Skin of body (tissue), 2 donors: ENCODE data around the gene SUSD4. TPM values are rescaled to one million over a fixed set of nuclear protein-coding genes. Genes with fewer than 3 reads are reported as not detected.
"Not testable (repeated sequence)": the region's sequence is repeated elsewhere in the genome, so short reads cannot be mapped to it uniquely, and the experiment has no call there.

Source experiments
- DNase-seq: peaks from one replicate; lab custom pipeline; 2025; lab: John Stamatoyannopoulos, UW
- total RNA-seq: library from RNA; depleted of rRNA; stranded (reverse); fragments of >200 nt; gene quantifications from one replicate; pipeline ENCODE4 v1.2.3, GENCODE V29; 2014

SUSD4 gene, protein sequence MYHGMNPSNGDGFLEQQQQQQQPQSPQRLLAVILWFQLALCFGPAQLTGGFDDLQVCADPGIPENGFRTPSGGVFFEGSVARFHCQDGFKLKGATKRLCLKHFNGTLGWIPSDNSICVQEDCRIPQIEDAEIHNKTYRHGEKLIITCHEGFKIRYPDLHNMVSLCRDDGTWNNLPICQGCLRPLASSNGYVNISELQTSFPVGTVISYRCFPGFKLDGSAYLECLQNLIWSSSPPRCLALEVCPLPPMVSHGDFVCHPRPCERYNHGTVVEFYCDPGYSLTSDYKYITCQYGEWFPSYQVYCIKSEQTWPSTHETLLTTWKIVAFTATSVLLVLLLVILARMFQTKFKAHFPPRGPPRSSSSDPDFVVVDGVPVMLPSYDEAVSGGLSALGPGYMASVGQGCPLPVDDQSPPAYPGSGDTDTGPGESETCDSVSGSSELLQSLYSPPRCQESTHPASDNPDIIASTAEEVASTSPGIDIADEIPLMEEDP
- total RNA-seq, result 12.9 TPM

DNA sequence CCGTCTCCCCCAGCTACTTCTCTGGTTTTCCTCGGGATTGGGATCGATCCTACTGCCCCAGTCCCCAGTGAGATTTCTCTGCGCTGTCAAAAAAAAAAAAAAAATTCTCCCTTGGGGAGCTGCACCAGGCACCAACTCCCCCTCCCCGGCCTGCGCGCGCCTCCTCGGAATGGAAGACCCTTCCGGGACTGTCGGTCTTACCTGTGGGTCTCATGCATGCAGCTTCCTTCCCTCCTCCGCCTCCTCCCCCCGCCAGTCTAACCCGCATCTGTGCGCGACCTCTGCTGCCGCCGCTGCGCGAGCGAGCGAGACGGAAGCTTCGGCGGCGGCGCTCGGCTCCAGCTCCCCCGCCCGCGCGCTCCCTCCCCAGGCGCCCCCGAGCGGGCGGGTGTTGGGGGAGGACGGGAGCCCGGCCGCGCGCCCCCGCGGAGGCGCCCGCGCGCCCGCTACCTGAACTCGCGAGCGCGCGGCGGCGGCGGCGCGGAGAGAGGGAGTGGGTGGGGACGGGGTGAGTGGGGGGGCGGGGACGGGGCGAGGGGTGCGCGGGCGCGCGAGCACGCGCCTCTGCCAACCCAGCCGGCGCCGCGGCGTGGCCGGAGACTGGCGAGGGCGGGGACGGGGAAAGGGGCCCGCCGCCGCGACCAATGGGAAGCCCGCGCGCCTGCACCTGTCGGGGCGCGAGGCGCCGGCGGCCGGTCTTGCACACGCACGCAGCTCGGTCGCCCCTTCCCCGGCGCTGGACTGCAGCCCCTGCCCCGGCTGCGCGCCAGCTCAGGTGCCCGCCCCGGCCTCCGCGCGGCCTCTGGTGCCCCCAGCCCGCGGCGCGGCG lies at the start of gene SUSD4:
Gene SUSD4 (minus strand): TSS at position 321 of the 829 bp plus-strand sequence. CDS start 751 bp downstream, outside the sequence.
- no peak for DNase-seq

DNA sequence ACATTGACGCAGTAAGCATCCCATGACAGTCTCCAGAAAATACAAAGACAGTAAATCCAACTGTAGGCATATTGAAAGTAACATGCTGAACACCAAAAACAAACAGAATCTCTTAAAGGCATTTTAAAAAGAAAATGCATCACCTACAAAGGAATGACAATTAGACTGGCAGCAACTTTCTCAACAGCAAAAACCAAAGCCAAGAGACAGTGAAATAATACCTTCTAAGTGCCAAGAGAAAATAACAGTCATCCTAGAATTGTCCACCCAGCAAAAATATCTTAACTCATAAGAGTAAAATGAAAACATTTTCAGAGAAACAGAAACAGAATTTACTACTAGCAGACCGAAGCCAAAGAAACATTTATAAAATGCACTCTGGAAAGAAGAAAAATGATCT lies 49.2 kb upstream of the SUSD4 start:
- no peak for DNase-seq

DNA sequence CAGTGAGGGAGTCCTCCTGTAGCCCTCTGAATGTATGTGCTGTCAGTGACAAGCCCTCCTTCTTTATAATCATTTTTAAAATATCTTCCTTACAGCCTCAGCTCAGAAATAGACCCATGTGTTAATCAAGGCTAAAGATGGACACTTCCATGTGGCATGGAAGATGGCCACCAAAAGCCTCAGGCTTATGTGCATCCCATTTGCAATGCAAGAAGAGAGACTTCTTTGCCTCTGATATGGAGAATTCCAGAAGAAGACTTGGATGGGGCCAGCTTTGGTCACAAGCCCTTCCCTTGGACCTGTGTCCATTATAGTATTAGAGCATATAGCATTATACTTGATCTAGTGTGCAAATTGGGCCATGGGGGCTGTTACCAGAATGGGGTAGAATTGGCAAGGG lies 47.7 kb upstream of the SUSD4 start:
- DNase-seq, result no peak

DNA sequence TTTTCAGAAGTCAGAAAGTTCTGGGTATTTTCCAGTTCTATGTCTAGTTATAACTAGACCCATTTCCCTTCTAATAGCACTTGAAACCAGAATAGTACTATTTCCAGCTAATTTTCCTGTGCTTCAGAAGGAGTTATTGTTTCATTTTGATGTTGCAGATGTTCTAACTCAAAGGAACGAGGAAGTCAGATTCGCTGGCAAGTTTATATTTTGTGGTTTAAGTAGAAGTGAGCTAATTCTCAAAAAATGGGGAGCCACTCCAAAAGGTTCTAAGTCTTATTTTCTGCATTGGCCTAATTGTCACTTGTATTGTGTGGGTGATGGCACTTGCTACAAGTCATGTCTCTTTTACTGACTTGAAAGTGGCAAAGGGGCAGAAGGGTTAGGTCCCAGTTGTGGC lies 47.3 kb upstream of the SUSD4 start:
- peak; percentile 15 for DNase-seq

DNA sequence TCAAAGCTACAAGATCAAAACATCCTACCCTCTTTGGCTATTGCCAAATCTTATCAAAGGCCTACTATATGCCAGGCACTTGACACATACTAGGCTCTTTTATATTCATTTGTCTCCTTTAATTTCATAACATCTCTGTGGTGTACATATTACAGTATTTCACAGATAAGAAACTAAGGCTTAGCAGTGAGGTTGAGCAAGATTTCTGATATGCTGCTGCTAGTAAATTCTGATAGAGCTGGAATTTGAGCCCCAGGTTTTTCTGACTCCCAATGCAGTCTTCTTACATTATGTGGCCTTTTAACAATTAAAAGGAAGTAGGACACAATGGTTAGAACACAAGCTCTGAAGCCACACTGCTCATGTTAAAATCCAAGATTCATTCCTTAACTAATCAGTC lies 46.1 kb upstream of the SUSD4 start:
- no peak for DNase-seq

DNA sequence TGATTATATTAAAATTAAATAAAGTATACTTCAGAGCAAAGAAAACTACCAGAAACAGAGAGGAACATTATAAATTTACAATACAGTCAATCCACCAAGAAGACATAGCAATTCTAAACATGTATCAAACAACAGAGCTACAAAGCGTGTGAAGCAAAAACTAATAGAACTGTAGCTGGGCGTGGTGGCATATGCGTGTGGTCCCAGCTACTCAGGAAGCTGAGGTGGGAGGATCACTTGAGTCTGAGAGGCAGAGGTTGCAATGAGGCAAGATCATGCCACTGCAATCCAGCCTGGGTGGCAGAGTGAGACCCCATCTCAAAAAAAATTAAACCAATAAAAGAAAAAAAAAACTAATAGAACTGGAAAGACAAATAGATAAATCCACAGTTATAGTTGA lies 41.5 kb upstream of the SUSD4 start:
- DNase-seq, result no peak

DNA sequence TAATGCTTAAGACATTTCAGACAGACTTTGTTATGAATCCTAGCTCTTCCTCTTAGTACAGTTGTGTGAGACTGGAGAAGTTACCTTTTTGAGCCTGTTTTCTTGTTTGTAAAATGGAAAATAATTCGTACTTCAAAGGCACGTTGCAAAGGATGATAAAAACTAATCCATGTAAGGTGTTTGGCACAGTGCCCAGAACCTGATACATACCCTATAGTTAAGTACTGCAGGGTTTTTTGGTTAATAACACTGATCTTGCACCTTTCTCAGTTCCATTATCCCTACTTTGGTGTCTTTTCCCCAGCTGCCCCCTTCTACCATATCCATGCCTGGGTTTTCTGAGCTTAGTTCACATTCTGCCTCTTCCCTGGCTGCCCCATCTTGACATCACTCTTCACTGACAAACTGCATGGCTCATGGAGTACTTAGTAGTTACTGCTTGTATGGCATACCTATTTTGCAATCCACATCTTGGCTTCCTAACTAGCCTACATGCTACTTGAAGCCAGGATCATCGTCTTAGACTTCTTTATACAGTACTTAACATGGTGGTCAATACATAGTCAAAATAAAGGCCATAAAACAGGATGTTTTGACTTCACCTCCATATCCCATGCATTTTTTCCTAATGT lies 39.3 kb upstream of the SUSD4 start:
- no peak for DNase-seq

DNA sequence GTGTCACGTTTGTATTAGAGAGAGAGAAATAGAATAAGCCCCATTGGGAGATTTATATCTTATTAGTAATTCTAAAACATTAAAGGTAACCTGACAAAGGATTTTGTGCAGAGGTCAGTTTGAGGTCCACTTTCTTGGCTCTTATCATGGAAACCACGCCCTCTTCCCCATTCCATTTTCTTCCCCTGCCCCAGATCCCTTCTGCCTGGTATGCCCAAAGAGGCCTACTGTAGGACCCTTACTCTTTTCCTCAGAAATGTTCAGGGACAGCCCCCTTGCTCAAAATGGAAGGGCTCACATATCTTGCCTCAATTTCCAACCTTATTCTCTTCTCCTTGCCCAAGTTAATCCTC lies 38.8 kb upstream of the SUSD4 start:
- no peak for DNase-seq

DNA sequence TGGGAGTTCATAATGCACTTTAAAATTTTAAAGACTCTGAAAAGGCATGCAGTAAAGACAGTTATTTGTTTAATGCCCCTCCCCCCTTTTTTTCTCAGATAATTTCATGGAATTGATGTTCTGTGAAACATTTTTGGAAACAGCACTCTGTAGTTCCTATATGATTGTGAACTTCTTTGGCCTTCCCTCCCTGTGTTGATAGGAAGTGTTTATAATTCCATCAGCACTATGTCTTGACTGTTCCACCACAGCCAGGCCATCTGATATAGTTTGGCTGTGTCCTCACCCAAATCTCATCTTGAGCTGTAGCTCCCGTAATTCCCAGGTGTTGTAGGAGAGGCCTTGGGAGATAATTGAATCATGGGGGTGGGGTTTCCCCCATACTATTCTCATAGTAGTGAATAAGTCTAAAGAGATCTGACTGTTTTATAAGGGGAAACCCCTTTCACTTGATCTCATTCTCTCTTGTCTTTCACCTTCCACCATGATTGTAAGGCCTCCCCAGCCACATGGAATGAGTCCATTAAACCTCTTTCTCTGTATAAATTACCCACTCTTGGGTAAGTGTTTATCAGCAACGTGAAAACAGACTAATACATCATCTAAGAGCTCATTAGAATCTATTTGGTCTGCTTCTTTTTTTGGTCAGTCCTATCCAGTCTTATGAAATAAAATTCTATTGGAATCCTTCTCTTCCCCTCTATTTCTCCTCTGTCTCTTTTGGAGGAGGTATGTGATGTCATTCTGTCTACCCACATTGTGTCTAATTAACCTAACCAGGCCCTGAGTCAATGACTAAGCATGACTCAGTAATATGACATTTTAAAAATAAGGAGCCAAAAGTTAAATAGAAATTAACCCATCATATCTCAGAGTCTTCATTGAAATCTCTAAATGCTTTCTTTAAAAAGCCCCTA lies 38.2 kb upstream of the SUSD4 start:
- no peak for DNase-seq

DNA sequence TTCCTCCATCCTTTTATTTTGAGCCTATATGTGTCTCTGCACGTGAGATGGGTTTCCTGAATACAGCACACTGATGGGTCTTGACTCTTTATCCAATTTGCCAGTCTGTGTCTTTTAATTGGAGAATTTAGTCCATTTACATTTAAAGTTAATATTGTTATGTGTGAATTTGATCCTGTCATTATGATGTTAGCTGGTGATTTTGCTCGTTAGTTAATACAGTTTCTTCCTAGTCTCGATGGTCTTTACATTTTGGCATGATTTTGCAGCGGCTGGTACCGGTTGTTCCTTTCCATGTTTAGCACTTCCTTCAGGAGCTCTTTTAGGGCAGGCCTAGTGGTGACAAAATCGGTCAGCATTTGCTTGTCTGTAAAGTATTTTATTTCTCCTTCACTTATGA lies 35.4 kb upstream of the SUSD4 start:
- not testable (repeated sequence) for DNase-seq

DNA sequence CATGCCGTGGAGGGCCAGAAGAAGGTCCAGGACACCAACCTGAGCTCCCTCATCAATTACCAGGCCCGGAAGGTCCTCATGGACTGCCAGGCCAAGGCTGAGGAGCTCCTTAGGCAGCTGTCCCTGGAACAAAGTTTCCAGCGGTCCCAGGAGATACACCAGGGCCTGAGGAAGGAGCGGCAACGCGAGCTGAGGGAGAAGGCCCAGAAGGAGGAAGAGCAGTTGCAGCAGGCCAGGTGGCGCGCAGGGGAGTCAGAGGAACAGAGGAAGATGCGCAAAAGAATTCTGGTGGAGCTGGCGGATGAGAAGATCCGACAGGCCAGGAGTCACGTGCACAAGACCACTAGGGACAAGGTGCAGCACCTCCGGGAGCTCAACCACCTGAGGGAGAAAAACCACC lies 30.7 kb upstream of the SUSD4 start:
- DNase-seq, result no peak

DNA sequence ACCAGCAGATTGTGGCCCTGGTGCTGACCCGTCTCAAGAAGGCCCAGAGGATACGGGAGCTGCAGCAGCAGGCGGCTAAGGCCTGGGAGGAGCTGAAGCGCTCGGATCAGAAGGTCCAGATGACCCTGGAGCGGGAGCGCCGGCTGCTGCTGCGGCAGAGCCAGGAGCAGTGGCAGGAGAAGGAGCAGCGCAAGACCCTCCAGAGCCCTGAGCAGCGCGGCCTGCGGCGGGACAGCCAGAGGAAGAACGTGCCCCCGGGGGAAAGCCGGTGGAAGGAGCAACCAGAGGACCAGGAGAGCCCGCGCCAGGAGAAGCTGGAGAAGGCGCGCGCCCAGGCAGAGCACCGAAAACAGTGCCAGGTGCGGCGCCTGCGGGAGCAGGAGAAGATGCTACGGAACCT lies 30.3 kb upstream of the SUSD4 start:
- no peak for DNase-seq

DNA sequence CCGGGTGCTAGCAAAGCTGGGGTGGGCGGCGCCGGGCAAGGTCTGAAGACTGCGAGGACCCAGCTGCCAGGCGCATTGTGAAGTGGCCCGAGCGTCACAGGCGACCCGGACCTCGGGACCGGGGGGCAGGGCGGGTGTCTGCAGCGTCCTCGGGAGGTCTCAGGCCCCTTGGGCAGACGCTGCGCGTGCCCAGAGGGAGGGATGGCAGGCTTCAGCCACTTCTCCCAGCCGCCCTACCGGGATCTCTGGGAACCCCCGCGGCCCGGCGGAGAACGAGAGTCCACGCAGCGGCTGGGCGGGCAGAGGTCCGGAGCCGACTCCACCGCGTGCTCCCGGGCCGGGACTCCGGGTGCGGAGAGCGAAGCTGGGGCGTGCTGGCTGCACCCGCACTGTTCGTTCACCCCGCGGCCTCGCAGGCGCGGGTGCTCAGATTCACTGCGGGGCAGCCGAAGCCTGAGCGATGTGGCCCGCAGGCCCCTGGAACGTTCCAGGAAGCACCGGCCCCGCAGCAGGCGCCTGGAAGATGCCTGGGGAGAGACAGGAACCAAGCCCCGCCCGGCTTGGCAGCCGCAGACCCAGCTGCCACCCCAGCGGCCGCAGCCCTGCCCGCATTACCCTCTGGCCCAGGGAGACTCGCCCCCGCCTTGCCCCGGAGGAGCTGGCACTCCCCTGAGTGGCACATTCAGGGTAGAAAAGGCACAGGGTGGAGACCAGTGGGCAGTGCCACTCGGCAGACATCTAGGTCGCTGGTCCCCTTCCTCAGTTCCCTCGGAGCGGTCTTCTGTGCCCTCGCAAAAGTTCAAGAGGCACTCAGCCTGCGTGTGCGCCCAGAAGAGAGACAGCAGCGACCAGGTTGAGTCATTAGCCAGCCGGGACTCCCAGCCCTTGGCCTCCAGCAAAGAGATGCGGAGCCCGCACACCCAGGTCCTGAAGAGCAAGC lies 29.6 kb upstream of the SUSD4 start, which contains the start of gene CCDC185:
Gene CCDC185 (plus strand): TSS at position 141 of the 940 bp plus-strand sequence. CDS start 61 bp downstream, at position 202.
- no peak for DNase-seq

DNA sequence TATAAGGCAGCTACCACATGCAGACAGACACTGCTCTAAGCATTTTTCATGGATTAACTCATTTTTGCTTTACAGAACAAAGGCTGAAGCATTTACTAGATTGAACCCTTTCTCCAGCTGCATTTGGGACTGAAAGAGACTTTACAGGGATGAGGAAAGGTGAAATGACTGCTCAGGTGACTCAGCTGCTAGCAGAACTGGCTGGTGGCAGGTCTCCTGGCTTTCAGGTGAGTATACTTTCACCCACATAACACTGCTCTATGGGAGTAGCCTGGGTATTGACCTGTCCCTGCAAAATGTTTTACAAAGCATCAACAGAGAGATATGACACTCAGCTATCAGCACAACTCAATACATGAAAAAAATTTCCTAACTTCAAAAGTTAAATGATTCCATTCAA lies 26.6 kb upstream of the SUSD4 start:
- DNase-seq, result no peak

DNA sequence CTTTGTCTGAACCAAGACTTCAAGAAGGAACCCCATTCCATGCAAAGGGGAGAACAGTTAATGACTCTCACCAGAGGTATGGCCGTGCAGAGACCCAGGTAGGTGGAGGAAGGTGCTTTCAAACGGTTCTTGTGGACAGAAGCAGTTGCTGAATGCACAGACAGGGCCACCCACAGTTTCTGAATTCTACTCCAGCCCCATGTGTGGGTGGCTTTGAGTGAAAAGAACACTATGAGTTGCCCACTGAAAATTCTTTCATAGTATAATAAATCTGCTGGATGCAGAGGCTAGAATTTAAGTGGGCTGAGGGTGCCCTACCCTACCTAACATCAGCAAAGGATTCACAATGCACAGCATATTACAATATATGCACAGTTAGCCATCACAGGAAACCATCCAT lies 22.0 kb upstream of the SUSD4 start:
- DNase-seq, result no peak

DNA sequence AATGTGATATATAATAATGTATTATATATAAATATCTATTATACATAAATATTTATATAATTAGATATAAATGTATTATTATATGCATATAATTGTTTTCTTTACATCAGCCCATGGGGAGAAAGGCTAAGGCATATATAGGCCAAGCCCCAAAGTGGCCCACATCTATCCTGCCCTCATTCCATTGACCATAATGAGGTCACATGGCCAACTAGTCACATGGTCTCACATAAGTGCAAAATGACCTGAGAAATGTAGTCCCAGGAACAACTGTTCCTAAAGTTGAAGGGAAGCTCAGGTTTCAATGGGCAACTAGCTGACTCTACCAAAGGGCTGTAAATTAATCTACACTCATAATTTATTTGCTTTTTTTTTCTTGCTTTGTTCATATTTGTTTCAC lies 14.8 kb upstream of the SUSD4 start:
- DNase-seq, result no peak

DNA sequence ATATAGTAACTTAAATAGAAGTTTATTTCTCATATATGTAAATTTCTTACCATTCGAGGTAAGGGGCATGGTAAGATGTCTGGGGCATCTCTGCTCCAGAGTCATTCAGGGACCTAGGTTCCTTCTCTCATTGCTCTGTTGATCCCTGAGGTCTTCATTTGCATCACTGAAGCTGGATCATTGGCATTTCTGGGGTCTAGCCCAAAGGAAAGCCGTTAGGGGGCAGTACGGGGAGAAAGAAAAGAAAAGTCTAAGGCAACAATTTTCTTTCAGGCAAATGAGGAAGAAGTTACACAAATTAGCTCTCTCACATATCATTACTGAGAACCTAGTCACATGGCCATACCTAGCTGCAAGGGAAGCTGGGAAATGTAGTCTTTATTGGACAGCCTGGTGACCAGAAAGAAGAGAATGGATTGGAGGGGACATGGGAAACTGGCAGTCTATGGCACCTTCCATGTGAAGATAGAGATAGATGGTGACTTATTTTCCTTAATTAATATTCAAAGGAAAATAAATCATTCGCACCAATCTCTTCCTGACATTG lies 10.2 kb upstream of the SUSD4 start:
- no peak for DNase-seq

DNA sequence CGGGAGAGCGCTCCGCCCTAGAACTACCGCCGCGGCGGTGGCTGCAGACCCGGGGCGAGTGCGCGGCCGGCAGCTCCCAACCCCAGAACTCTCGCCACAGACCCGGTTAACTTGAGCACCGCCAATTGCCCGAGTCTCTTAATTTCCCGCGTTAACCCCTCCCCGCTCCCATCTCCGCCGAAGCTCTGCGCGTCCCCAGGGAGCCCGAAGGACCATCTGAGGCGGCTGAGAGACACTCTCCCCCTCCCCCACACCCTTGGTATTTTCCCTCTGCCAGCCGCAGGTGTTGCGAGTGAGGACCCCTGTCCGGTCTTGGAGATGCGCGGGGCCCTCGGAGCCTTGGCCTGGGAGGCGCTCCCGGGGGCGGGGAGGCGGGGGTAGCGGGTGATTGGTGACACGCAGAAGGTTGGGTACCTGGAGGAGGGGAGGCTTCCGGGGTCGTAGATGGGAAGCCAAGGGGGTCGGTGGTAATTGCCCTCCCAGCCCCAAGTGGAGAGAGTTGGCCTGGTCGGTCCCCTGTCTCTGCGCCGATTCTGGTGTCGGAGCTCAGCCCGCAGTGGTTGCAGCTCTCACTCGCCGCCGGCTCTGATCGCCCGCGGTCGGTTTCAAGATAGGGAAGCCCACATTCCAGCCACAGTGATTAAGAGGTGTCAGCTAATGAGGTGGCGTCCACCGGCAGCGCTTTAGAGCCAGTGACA lies 858 bp upstream of the SUSD4 start:
- DNase-seq, result no peak
